WERI-Rb-1 (cell line): ENCODE data around the gene SCN9A.
A peak's percentile ranks its signal among the peaks of the same experiment; 100 is the strongest.
"Not testable (repeated sequence)": the region's sequence is repeated elsewhere in the genome, so short reads cannot be mapped to it uniquely, and the experiment has no call there.

ENCODE experiments used
- DNase-seq: peaks from one replicate; pipeline ENCODE4 v3.0.0-alpha.2; 2020
- H3K27ac ChIP-seq: fragments of 250-450 bp; sonication (Bioruptor Pico); 2 replicates; pipeline ENCODE4 v1.5.1; 2020; ENCODE audit warnings: mild to moderate bottlenecking, moderate library complexity
- H3K27me3 ChIP-seq: fragments of 250-450 bp; sonication (Bioruptor Pico); 2 replicates; pipeline ENCODE4 v1.5.1; 2021; ENCODE audit warnings: mild to moderate bottlenecking, low read depth, moderate library complexity; ENCODE audit not compliant: insufficient read depth, severe bottlenecking
- H3K36me3 ChIP-seq: fragments of 250-450 bp; sonication (Bioruptor Pico); 2 replicates; pipeline ENCODE4 v1.5.1; 2020; ENCODE audit warnings: mild to moderate bottlenecking, moderate library complexity
- H3K4me3 ChIP-seq: 2 replicates; pipeline ENCODE4 v1.5.1; 2011; ENCODE audit warnings: low read depth, mild to moderate bottlenecking, control low read depth, low read length
- H3K9me3 ChIP-seq: fragments of 250-450 bp; sonication (Bioruptor Pico); 2 replicates; pipeline ENCODE4 v1.5.1; 2021; ENCODE audit warnings: mild to moderate bottlenecking, moderate library complexity; ENCODE audit not compliant: severe bottlenecking
- TF ChIP-seq, protein P1 (sequence below): IDR thresholded peaks from 2 replicates; pipeline ENCODE4 v1.5.1; 2011; ENCODE audit warnings: low read depth, mild to moderate bottlenecking, control low read depth, inconsistent platforms, low read length

Gene SCN9A

GRCh38 chr2:166364476-166365161 lies 11.1 kb downstream of the SCN9A start:
- Histone ChIP-seq H3K27me3 (no peaks in the 10 kb centered on the region), H3K4me3 (no peak overlapping the region), H3K36me3 (no peaks in the 10 kb centered on the region), H3K27ac (no peak overlapping the region), H3K9me3 (no peaks in the 10 kb centered on the region)
- DNase-seq, result no peak
- TF ChIP-seq, protein P1, sequence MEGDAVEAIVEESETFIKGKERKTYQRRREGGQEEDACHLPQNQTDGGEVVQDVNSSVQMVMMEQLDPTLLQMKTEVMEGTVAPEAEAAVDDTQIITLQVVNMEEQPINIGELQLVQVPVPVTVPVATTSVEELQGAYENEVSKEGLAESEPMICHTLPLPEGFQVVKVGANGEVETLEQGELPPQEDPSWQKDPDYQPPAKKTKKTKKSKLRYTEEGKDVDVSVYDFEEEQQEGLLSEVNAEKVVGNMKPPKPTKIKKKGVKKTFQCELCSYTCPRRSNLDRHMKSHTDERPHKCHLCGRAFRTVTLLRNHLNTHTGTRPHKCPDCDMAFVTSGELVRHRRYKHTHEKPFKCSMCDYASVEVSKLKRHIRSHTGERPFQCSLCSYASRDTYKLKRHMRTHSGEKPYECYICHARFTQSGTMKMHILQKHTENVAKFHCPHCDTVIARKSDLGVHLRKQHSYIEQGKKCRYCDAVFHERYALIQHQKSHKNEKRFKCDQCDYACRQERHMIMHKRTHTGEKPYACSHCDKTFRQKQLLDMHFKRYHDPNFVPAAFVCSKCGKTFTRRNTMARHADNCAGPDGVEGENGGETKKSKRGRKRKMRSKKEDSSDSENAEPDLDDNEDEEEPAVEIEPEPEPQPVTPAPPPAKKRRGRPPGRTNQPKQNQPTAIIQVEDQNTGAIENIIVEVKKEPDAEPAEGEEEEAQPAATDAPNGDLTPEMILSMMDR, result no peak

GRCh38 chr2:166361351-166362153 lies 14.2 kb downstream of the SCN9A start:
- H3K27ac ChIP-seq, result no peak overlapping the region
- DNase-seq, result peak; percentile 13
- TF ChIP-seq, protein P1, result peak; percentile 40
- no peaks in the 10 kb centered on the region for H3K27me3 ChIP-seq
- H3K9me3 ChIP-seq, result no peaks in the 10 kb centered on the region
- no peaks in the 10 kb centered on the region for H3K36me3 ChIP-seq
- H3K4me3 ChIP-seq, result no peak overlapping the region

GRCh38 chr2:166360906-166361305 lies 14.8 kb downstream of the SCN9A start:
- TF ChIP-seq, protein P1, result no peak
- Histone ChIP-seq H3K9me3 (no peaks in the 10 kb centered on the region), H3K36me3 (no peaks in the 10 kb centered on the region), H3K27ac (no peak overlapping the region), H3K4me3 (no peak overlapping the region), H3K27me3 (no peaks in the 10 kb centered on the region)
- no peak for DNase-seq

- DNase-seq, result no peak
- TF ChIP-seq, protein P1, result no peak
- Histone ChIP-seq H3K4me3 (no peak overlapping the region), H3K9me3 (no peaks in the 10 kb centered on the region), H3K27me3 (no peaks in the 10 kb centered on the region), H3K36me3 (no peaks in the 10 kb centered on the region), H3K27ac (no peak overlapping the region)
Observed at GRCh38 chr2:166360426-166360825, 15.3 kb downstream of the SCN9A start.

GRCh38 chr2:166357950-166358321 lies 17.8 kb downstream of the SCN9A start:
- not testable (repeated sequence) for H3K27ac ChIP-seq, H3K36me3 ChIP-seq

DNA sequence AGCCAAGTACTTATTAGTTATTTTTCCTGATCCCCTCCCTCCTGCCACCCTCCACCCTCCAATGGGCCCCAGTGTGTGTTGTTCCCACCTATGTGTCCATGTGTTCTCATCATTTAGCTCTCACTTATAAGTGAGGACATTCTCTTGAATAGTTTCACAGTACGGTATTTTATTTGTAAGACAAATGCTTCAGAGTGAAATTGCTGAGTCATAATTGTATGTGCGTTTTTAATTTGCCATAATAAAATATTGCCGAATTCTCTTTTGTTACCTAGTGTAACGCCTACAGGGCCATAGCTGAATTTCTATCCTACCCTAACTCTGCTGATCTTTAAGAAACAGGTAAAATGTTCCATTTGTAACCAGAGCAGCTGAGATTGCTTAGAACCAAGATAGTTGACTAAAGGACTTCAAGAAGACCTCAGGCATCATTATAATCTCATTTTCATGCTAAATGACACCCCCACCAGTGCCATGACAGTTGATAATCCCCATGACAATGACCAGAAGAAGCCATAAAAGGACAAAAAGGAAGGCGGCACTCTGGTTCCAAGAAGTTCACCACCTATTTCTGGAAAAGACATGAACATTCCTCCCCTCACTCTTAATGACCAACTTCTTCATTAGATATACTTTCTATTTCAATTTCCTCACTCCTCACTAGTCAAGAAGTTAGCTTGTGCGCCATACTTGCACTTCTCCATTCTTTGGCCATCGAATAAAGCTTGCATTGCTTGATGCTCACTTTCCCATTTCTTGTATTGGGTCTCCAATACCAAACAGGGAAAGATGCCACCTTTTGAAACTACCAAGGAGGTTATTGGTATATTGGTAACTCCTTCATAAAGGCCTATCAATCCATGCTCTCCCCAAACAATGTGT lies 18.4 kb downstream of the SCN9A start:
- no peaks in the 10 kb centered on the region for H3K27me3 ChIP-seq
- TF ChIP-seq, protein P1, result no peak
- no peak for DNase-seq
- H3K9me3 ChIP-seq, result no peaks in the 10 kb centered on the region
- no peaks in the 10 kb centered on the region for H3K36me3 ChIP-seq
- no peak overlapping the region for H3K4me3 ChIP-seq
- H3K27ac ChIP-seq, result no peak overlapping the region

More at GRCh38 chr2:166357950-166358321, 17.8 kb downstream of the SCN9A start:
- DNase-seq, H3K9me3 ChIP-seq, H3K27me3 ChIP-seq, H3K4me3 ChIP-seq: not testable (repeated sequence)
